Activated CD4-positive, CD25-positive, alpha-beta regulatory T cell treated with anti-CD3 and anti-CD28 coated beads, Interleukin-2, amount 50 U/mL, for 16 hours (primary cell): ENCODE data around the gene ADAMTS3.

ENCODE experiments used
- DNase-seq: peaks from one replicate; pipeline ENCODE4 v3.0.0-alpha.2; 2020; ENCODE audit warnings: low read depth, low spot score

ADAMTS3 gene

DNA sequence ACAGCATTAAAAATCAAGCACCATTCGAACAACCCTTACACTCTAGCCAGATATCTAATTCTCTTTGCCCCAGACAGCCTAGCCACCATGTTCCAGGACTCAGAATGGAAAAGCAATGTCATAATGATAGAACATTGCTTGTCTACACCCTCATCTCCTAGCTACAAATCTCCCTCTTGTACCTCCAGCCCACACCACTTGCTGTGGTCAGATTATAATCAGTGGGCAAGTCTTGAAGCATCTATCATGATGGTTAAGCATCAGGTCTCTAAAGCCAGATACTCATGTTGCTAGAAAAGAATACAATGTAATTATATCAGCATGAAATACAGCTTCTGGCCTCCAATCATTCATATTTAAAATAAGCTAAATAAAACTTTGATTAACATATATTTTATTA, 268.9 kb downstream of the ADAMTS3 start:
- no peak for DNase-seq

DNA sequence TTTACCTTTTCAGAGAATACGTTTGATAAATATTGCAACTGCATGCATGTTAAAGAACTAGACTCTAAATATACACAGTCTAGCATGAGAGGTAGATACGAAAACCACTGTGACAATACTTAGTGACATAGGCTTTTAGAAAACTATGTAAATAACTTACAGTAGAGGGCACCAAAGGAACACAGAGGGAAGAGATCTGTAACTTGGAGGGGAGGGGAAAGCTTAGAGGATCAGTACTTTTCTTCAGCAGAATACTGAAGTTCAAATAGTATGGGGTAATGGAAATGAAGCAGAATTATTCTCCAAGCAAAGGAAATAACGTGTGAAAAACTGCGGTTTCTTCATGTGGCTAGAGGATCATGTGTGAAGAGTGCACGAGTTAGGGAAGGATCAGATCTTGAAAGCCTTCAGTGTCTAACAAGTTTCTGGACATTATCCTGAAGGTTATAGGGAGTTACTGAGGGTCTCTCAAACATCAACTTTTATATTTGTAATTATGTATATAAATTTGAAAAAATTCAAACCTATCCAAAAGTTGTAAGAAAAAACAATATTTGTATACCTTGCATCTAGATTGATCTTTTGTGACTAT, 273.0 kb downstream of the ADAMTS3 start:
- DNase-seq: no peak

DNA sequence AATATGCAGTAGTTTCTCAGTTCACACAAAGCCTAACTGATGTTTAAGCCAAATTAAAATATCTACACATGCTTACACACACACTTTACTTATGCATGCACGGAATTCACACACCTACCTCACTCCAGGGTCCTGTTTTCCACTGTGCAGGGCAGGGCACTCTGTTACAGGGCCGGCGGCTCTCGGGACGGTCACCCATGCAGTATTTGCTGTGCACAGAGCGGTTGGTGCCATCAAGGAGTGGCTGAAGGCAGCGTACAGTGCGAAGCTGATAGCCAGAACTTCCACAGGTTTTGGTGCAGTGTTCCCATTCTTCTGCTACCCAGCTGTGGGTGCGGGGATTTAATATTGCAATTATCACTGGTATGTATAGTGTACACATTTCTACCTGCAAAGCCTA, 278.3 kb downstream of the ADAMTS3 start:
- DNase-seq: no peak

DNA sequence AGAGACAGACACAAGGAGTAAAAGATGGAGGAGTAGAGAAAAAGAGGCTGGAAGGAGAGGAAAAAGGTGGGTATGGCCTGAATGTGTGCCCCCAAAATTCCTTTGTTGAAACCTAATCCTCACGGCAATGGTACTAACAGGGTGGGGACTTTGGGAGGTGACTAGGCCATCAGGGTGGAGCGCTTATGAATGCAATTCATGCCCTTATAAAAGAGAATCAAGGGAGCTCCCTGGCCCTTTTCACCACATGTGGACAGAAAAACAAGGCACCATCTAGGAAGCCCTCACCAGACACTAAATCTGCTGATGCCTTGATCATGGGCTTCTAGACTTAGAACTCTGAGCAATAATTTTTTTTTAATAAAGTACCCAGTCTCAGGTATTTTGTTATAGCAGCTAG, 282.1 kb downstream of the ADAMTS3 start:
- DNase-seq: no peak

DNA sequence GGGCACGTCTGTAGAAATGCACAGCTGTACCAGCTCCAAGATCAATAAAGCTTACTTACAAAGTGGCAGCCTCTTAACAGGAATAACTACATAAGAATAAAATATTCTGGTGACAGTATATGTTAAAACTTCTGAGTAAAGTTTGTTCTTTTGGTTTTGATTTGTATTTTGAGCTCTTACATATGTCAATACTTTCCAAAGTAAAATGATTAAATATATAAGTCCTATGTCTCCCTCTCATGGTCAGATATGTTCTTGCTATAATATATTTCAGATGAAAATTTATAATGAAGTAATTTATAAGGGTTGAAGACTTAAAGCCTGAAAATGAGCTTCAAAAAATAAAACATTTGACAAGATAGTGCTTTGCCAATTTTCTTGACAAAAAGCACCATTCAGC, 282.8 kb downstream of the ADAMTS3 start:
- DNase-seq: no peak

DNA sequence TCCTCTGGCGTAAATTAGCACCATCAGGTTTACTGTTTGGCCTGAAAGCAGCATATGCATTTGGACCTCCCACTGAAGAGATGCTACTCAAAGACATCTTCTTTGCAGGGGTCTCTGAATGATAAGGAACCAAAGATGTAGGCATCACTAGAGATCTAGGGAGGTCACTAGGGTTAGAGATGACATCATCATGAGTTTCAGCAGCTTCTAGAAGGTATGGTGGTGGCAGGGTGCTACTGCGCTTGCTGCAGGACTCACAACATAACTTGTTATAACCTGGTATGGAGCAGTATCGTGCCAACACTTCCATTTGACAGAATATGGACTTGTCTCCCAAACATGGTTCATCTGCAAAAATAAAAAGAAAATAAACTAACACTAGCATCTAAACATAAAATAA, 285.7 kb downstream of the ADAMTS3 start:
- DNase-seq: no peak

DNA sequence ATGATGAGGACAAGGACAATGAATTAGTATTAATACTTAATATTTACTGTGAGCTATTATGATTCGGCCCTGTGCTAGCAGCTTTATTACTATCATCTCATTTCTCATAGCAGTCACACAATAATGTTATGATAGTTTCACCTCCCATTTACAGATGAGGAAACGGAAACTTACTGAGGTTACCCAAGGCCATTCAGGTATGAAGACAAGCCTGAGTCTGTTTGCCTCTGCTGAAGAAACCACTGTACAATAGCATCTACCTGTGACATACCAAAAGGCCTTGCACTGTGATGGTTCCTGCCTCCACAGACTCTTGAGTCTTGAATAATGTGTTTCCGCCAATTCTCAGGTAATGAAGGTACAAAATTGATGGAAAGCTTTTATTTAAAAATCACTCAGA, 288.8 kb downstream of the ADAMTS3 start:
- no peak for DNase-seq

DNA sequence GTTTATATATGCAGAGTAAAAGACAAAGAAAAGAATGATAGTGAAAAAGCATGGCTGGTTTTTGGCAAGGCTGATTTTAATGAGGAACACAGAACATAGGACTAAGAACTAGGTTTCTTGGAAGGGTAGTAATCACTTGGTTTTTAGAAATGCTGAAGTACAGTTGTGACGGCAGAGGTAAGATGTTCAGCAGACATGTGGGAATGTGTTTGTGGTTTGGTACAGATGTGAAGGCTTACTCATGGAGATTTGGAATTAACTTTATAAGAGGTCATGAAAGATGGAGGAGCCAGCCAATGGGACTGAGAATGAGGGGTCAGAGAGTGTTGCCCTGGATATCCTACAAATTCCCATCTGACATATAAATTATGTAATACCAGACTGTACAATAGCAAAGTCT, 293.6 kb downstream of the ADAMTS3 start:
- DNase-seq: no peak

DNA sequence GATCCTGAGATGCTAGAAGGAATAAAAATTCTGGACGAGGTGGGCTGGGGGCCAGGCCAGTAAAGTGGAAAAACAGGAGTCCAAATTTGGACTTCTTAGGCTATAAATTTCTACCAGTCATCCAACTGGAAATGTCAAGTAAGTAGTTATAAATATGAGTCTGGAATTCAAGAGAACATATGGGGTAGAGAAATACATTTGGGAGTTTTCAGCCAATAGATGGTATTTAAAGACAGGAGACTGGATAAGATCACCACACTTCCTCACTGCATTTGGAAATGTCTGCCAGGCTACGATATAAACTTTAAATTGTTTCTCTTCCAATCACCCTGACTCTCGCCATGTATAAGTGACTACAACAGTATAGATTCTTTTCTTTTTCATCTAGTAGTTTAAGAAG, 294.8 kb downstream of the ADAMTS3 start:
- no peak for DNase-seq

DNA sequence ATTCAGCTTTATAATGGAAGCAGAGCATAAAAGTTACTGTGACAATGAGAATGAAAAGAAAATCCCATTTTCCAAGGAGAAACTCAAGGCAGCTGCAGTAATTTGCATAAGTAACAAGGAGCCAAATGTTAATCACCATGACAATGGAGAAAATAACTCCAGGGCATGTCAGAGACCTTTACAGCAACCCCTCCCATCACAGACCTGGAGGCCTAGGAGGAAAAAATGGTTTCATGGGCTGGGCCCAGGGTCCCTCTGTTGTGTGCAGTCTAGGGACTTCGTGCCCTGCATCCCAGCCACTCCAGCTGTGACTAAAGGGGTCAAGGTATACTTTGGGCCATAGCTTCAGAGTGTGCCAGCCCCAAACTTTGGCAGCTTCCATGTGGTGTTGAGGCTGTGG, 313.8 kb downstream of the ADAMTS3 start:
- DNase-seq: no peak

DNA sequence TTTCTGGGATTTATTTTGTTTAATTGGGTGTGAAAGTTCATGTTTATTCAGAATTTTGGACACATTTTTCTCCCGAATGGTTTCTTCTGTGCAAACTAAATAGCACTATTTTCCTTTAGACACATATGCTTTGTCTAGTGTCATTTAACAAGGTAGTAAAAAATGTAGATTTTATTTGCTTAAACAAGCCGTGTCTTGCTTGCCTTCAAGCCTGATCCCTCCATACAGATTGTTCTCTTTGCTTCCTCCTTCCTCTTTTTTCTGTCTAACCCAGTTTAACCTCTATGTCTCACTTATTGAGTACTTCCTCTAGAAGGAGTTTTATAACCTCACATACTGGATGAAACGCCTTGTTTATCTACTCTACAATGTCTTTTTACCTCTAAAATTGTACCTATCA, 325.4 kb downstream of the ADAMTS3 start:
- no peak for DNase-seq

DNA sequence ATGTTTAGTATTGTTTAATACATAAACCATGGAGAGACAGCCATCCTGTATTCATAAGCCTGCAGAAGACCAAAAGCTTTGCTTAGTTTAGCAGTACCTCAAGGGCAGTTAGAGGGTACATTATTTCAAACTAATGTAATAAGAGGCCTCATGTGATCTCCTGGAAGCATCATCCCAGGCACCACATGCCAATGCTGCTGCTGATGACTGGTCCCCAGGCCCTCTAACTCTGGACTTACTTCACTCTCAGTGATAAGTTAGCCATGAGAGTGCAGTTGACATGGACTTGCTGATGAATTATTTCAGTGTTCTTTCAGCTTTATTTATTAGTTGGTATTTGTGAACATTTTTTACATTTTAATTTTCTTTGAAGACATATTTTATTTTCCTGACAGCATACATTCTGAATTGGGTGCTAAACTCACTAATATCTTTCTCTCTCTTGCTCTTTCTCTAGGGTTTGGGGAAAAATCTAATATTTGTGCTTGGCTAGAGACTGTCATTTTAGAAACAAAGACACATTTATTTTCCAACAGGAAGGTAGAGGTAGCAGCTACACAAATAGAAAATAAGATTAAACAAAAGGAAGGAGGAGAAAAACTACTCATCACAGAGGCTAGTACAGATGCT, 329.4 kb downstream of the ADAMTS3 start:
- no peak for DNase-seq
